SJCRH30 (cell line): Measurements from ENCODE around the gene CHST1. TPM values are rescaled to one million over a fixed set of nuclear protein-coding genes. Genes with fewer than 3 reads are reported as not detected.

Source experiments
- DNase-seq, 2 experiments: peaks; one replicate each; pipeline ENCODE4 v3.0.0-alpha.2; 2015 to 2020
- H3K27ac ChIP-seq: fragments of 250-450 bp; sonication (Bioruptor Pico); 2 replicates; pipeline ENCODE4 v1.5.1; 2020; ENCODE audit warnings: mild to moderate bottlenecking, moderate library complexity
- H3K27me3 ChIP-seq: fragments of 250-450 bp; sonication (Bioruptor Pico); 2 replicates; pipeline ENCODE4 v1.5.1; 2020; ENCODE audit warnings: mild to moderate bottlenecking, moderate library complexity
- H3K36me3 ChIP-seq: fragments of 250-450 bp; sonication (Bioruptor Pico); 2 replicates; pipeline ENCODE4 v1.5.1; 2020; ENCODE audit warnings: mild to moderate bottlenecking, moderate library complexity
- H3K4me1 ChIP-seq: fragments of 250-450 bp; sonication (Bioruptor Pico); 2 replicates; pipeline ENCODE4 v1.5.1; 2020; ENCODE audit warnings: mild to moderate bottlenecking, moderate library complexity
- H3K4me3 ChIP-seq: fragments of 250-450 bp; sonication (Bioruptor Pico); 2 replicates; pipeline ENCODE4 v1.5.1; 2020; ENCODE audit warnings: mild to moderate bottlenecking, moderate library complexity
- H3K9me3 ChIP-seq: fragments of 250-450 bp; sonication (Bioruptor Pico); replicated peaks from 2 replicates; pipeline ENCODE4 v1.5.1; 2020; ENCODE audit warnings: mild to moderate bottlenecking, moderate library complexity
- total RNA-seq: library from RNA; depleted of rRNA; stranded (reverse); fragments of >200 nt; shearing (Covaris generic); gene quantifications from 2 replicates; pipeline ENCODE4 v1.2.3, GENCODE V29; 2014

CHST1 gene
- total RNA-seq, 1 experiment from 2014 or later: not detected

DNA sequence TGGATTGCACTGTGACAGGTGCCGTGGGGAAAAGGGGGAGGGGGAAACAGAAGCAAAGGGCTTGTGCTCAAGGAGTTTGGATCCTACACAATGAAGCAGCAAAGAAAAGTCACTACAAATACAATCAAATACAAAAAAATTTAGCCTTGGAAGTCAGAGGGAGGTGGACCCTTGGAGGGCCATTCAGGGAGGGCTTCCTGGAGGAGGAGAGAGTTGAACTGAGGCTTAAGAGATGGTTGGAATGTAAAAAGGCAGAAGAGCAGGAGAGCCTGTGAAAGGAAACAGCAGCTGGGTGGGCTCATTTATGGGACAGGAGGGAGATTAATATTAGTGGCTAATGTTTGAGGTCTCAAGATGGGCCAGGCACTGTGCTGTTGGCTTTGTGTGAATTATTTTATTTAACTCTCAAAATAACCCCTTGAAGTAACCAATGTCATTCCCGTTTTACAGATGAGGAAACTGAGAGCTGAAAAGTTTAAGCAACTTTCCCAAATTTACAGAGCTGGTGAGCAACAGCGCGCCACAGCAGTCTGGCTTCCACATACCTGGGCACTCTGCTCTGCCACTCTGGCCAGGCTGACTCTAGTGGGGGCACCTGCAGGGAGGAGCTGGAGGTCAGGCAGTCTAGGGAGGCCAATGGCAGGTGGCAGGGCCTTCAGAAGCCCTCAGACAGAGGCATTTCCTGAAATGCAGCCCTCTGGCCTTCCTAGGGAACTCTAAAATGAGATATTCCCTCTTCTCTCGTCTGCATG is 2.7 kb upstream of the CHST1 start:
- no peak for DNase-seq
- Histone ChIP-seq H3K36me3 (no peaks in the 10 kb centered on the region), H3K4me3 (no peak overlapping the region), H3K4me1 (no peaks in the 10 kb centered on the region), H3K9me3 (no peaks in the 10 kb centered on the region), H3K27me3 (peaks cover 41% of the 10 kb centered on the region), H3K27ac (no peak overlapping the region)

DNA sequence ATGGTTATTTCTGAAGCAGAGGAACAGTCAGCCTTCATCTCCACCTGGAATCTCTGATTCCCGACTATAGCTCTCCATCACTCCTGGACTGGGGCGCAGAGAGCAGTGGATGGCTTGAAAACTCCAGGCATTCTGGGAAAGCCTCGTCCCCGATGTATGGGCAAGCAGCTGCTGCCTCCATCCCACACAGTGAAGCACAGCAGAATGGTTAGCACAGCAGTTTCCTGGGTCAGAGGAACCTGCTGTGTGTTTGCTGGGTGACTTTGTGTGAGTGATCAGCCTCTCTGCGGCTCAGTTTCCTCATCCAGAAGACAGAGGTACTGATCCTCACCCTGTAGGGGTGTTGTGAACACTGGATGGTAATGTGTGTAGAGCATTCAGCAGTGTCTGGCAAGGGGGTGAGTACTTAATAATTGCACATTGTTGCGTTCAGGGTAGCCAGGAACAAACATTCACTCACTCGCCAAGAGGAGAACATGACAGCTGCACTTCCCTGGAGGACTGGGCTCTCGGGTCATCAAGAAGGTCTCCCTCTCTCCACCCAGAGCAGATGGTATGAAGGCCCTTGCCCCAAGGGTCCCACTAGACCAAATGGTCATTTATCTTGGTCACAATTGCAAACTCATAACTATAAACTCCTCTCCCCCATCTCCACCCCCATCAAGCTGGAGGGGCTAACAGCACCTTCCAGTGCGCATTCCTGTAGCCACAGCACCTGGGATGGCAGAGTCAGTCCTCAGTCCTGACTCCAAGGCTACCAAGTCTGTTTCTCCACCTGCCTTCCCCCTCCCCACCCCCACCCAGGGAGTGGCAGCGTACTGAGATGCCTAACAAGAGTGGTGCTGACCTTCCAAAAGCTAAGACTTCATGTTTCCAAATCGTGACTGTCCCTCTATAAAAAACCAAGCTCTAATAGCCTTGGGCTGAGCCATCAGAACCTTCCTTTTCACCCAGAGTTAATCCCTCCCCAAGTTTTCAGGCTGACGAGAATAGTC is 1.5 kb upstream of the CHST1 start:
- no peak overlapping the region for H3K4me3 ChIP-seq
- H3K27ac ChIP-seq: no peak overlapping the region
- H3K4me1 ChIP-seq: no peaks in the 10 kb centered on the region
- H3K9me3 ChIP-seq: no peaks in the 10 kb centered on the region
- H3K27me3 ChIP-seq: peaks cover 52% of the 10 kb centered on the region
- H3K36me3 ChIP-seq: no peaks in the 10 kb centered on the region
- no peak for DNase-seq

DNA sequence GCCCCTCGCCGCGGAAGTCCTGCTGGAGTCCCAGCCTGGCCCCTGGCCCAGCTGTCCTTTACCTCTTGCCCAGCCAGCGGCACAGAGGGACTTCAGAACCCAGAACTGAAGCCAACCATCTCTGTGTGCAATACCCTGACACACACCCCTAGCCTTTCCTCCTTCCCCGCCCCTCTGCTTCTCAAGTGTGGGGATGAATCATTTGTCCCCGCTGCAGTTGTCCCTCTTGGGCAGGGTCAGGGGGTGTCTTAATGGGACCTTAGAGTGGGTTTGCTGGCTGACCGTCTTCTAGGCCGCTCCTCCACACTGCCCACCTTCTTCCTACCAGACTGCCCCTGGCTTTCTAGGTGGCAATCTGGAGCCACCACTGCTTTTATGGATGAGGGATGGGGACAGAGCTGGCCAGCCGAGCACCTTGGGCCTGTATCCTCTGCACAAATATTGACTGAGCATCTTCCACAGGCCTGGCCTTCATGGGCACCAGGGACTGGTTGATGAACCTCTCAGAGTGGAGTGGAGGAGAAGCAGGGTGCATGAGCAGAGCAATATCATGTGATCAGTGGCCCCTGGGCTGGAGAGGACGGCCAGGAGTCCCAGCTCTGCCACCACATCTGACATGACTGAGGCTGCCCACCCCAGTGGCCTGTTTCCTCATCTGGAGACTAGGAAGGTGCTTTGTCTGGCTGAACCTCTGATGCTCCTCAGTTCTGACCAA is 668 bp upstream of the CHST1 start:
- DNase-seq: no peak
- Histone ChIP-seq H3K4me1 (no peaks in the 10 kb centered on the region), H3K36me3 (no peaks in the 10 kb centered on the region), H3K27me3 (peaks cover 55% of the 10 kb centered on the region), H3K9me3 (no peaks in the 10 kb centered on the region), H3K27ac (no peak overlapping the region), H3K4me3 (no peak overlapping the region)

DNA sequence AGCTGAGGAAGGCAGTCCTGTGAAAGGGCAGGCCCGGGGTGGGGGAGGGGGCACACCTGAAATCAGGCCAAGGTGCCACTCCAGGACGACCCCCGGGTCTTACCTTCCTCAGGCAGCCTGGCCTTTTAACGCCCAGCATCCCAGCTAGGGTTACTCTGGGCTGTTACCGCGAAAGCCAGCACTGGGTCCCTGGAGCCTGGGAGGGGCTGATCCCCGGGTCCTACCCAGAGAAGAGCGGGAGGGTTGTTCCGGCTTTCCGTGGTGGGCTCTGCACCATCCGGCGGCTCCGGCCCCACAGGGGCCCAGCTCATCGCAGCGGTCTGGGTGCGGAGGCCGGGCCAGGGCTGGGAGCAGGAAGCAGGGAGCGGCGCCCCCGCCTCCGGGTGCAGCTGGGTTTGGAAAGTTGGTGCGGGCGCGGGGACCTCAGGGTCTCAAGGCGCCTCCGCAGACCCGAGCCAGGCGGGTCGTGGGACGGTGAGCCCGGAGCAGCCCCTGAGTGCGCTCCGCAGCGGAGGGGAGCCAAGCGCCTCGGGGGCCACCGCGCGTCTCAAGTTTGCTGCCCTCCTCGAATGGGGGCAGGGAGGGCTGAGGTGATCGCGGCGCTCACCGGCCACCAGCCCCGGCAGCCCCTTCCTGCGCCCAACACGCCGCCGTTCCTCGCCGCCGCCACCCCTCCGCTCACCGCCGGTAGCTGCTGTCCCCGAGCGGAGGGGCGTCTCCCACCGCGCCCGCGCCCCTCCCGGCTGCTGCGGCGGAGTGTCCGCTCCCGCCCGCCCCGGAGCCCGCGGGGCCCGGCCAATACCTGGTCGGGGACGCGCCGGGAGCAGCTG is 831 bp downstream of the CHST1 start:
- Histone ChIP-seq H3K27me3 (peaks cover 67% of the 10 kb centered on the region), H3K9me3 (no peaks in the 10 kb centered on the region), H3K4me1 (no peaks in the 10 kb centered on the region), H3K4me3 (peak overlapping the region; percentile 32; the same call in 1 of the 2 replicates), H3K36me3 (no peaks in the 10 kb centered on the region), H3K27ac (no peak overlapping the region)
- DNase-seq: no peak

DNA sequence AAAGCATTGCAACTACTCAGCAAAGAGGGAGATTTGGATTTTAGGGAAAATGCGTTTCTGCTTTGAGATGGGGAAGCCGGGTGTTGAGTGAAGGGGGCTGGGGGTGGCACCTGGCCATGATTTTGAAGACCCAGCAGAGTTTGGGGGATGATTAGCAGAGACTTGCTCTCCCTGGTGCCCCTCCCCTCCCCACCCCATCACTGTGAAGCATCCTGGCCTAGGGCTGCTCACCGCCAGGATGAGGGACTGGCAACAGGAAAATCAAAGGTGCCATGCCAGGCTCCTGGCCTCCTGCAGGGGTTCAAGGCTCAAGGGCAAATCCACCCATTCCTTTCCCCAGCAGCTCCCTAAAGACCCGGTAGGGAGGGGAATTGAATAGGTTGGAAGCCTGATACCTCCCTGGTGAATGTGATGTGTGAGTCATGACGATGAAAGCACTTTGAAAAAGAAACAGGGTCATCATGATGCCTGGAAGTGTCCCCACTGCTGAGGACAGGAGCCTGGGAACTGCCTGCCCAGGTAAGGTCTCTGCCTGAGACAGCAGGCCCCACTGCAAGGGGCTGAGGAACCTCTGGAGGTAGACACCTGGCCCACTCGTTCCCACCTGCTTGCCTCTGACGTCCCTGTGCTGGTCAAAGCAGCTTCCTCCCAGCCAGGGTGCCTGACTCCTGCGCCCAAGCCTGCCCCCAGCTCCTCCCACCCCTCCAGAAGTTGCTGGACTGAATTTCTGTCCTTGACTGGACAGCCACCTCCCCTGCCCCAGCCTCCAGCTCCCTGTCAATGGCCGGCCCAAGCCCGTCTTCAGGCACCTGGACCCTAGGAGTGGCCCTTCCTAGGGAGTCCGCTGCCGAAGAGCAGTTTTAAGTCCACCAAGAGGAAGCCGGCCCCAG is 1.7 kb downstream of the CHST1 start:
- DNase-seq: no peak
- no peaks in the 10 kb centered on the region for H3K9me3 ChIP-seq
- H3K36me3 ChIP-seq: no peaks in the 10 kb centered on the region
- H3K4me3 ChIP-seq: no peak overlapping the region
- H3K4me1 ChIP-seq: no peaks in the 10 kb centered on the region
- H3K27me3 ChIP-seq: peaks cover 71% of the 10 kb centered on the region
- H3K27ac ChIP-seq: no peak overlapping the region

DNA sequence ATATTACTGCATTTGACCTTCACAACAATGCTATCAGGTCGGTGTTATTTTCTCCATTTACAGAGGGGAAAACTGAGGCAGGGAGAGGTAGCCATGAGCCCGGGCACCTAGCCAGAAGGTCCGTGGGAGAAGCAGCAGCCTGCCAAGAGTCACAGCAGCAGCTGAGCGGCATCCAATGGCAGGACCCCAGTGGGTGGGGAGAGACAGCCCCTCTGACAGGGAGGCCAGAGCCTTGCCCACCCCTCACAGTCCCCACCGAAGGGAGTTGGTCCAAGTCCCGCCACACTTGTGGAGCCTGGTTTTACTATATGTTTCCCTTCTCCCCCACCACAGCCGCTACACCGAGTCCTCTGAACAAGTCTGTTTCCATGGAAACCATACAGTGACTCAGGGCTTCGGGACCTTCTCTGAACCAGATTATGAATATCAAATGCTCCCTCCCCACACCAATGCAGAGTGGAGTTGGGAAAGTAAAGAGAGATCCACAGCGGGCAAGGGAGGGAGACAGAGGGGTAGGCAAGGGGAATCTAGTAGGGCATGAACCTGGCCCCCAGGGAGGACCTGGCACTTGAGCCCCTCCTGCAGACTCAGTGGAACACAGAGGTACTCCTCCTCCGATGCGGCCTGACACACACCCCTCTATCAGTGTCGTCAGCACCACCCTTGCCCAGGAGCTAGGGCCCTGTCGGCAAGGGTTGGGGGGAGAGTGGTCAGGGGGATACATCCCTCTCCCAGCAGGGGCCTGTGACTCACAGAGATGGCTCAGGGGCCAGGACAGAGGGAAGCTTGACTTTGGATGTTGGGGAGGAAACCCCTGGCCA is 2.5 kb downstream of the CHST1 start:
- DNase-seq: no peak
- Histone ChIP-seq H3K4me3 (no peak overlapping the region), H3K36me3 (no peaks in the 10 kb centered on the region), H3K27me3 (peaks cover 70% of the 10 kb centered on the region), H3K27ac (no peak overlapping the region), H3K9me3 (no peaks in the 10 kb centered on the region), H3K4me1 (no peaks in the 10 kb centered on the region)

DNA sequence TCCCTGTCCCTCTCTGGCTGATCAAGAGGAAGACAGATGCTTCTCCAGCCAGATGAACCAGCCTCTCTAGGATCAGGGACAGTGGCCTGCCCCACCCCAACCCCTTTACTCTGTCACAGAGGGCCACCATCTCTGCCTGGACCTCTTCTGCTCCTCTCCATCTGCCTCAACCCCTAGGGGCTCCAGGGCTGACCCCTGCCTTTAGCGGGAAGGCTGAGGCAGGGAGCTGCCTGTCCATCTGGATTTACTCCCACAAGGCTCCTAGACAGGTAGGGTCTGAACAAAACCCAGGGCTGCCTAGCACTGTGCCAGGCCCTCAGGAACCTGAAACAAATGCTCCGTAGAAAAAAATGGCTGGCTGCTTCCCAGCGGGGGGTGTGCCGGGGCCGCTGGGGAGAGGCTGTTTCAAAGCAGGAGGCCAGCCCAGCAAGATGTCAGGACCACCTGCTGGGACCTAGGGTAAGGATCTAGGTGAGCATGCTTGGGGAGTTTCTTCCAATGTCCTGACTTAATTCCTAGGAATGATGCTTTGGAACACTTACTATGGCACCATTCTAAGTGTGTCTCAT is 3.2 kb downstream of the CHST1 start:
- peaks cover 64% of the 10 kb centered on the region for H3K27me3 ChIP-seq
- no peaks in the 10 kb centered on the region for H3K36me3 ChIP-seq
- no peaks in the 10 kb centered on the region for H3K9me3 ChIP-seq
- no peak overlapping the region for H3K27ac ChIP-seq
- no peaks in the 10 kb centered on the region for H3K4me1 ChIP-seq
- H3K4me3 ChIP-seq: no peak overlapping the region
- no peak for DNase-seq

DNA sequence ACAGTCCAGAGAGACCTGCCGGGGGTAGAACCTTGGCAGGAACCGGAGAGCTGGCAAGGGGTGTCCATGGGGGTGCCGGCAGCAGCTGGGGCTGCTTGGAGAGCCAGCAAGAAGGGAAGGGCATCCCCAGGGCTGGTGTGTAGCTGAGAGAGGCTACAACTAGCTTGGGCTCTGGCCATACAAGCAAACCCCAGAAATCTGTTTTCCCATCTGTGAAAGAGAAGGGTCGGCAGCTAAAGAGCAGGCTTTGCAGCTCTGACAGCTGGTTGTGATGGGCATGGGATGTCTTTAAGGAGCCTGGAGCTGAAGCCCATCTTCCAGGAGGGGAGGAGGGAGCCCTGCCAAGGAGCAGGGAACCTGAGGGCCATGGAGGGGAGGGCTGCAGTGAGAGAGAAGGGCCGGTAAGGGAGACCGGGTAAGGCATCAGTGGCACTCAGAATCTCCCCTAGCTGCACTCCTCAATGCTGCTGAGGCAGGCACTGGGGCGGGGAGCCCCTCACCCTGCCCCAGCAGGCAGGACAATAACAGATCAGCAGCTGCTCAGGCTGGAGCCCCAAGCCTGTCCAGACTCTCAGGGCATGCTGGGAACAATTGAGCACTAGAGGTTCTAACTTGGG is 3.9 kb downstream of the CHST1 start:
- Histone ChIP-seq H3K9me3 (no peaks in the 10 kb centered on the region), H3K27ac (no peak overlapping the region), H3K4me3 (no peak overlapping the region), H3K4me1 (no peaks in the 10 kb centered on the region), H3K36me3 (no peaks in the 10 kb centered on the region), H3K27me3 (peaks cover 59% of the 10 kb centered on the region)
- no peak for DNase-seq

DNA sequence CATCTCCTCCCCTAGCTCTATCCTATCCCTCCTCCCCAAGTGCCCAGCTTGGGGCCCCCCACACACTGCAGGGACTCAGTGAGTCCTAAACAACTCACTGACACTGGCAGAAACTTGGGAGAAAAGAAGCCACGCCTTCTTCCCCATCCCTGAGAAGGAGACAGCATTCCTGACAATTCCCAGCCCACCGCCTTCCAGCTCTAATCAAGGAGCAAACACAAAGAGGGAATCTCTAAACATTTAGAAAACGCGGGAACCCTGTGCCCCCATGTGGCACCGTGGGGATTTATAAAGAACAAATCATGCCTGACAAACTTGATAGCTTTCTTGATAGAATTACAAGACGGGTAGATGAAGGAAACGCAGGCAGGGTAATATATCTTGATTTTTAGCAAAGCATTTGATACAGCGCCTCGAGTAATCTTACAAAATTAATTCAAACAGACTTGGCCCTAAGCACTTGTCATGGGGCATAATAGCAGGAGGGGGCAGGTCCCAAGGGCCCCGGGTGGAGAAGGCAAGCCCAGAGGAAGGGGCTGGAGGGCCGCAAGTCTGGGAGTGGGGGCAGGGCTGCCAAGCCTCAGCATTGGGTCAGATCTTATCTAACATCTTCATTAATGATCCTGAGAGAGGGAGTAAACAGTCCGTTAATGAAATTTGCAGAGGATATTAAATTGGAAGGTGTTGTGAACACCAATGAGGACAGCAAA is 4.5 kb downstream of the CHST1 start:
- H3K36me3 ChIP-seq: no peaks in the 10 kb centered on the region
- no peak for DNase-seq
- H3K4me1 ChIP-seq: no peaks in the 10 kb centered on the region
- H3K27me3 ChIP-seq: peaks cover 53% of the 10 kb centered on the region
- no peaks in the 10 kb centered on the region for H3K9me3 ChIP-seq
- no peak overlapping the region for H3K4me3 ChIP-seq
- no peak overlapping the region for H3K27ac ChIP-seq

DNA sequence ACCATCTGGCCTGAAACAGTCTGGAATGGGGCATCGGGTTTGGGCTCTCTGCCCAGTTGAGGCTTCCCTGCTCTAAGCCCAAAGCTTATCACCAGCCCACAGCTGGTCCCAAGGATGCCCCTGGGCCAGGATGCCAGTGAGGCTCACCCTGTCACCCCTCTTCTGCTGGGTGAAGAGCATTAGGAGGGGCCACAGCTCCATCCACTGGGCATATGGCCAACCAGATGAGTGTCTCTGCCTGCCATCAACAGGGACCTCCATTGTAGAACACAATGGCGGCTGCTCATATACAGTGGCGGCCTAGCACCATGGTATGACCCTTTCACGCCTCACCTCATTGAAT is 5.6 kb downstream of the CHST1 start:
- DNase-seq: no peak
- Histone ChIP-seq H3K4me1 (no peaks in the 10 kb centered on the region), H3K9me3 (no peaks in the 10 kb centered on the region), H3K36me3 (no peaks in the 10 kb centered on the region), H3K4me3 (no peak overlapping the region), H3K27me3 (peaks cover 51% of the 10 kb centered on the region), H3K27ac (no peak overlapping the region)

DNA sequence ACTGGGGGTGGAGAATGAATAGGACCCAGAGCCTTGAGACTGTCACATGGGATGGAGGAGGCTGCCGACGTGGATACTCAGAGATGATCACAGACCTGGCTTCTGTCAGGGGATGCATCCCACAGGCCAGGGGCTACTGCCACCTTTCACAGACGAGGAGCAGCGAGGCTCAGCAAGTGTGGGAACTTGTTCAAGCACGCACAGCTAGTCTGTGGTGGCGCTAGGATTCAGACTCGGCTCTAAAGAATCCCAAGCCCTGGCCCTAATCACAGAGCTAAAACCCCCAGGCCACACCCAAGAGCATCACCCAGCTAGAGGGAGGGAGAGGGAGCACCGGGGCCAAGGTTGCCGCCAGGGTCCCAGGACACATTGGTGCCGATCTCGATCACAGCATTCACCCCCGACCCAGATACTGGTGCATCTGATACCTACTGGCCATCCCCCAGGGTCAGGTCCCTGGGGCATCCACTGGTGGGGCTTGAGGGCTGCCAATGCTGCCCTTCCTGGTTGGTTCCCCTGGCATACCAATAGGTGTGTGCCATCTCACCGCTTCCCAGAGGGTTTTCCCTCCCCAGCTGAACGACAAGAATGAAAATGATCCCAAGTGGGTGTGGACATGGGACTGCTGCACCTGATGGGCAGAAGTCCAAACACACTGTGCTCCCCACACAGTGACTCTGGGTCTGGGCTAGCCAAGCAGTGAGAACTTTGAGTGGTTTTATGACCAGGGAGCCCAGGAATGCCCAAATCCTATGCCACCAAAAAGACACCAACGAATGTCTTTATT is 6.2 kb downstream of the CHST1 start:
- H3K4me1 ChIP-seq: no peaks in the 10 kb centered on the region
- no peaks in the 10 kb centered on the region for H3K36me3 ChIP-seq
- no peak for DNase-seq
- H3K27me3 ChIP-seq: peaks cover 51% of the 10 kb centered on the region
- no peaks in the 10 kb centered on the region for H3K9me3 ChIP-seq
- H3K27ac ChIP-seq: no peak overlapping the region
- no peak overlapping the region for H3K4me3 ChIP-seq
